H9 (cell line): ENCODE results near the gene HS3ST6. TPM values are rescaled to one million over a fixed set of nuclear protein-coding genes. Genes with fewer than 3 reads are reported as not detected.

Experiments used
- DNase-seq: peaks from one replicate; pipeline ENCODE4 v3.0.0-alpha.2; 2017
- H2AFZ ChIP-seq: one replicate; pipeline ENCODE4 v1.6.1; 2013; ENCODE audit warnings: mild to moderate bottlenecking, low read length, control low read depth, moderate library complexity
- H2AK5ac ChIP-seq: 2 replicates; pipeline ENCODE4 v1.6.1; 2013; ENCODE audit warnings: low read length, control low read depth, mixed read lengths; ENCODE audit not compliant: insufficient read length
- H2BK120ac ChIP-seq: one replicate; pipeline ENCODE4 v1.6.1; 2013; ENCODE audit warnings: low read depth, mild to moderate bottlenecking, low read length, control low read depth, inconsistent platforms; ENCODE audit not compliant: poor library complexity, severe bottlenecking
- H2BK12ac ChIP-seq: 2 replicates; pipeline ENCODE4 v1.6.1; 2013; ENCODE audit warnings: low read length, control low read depth, mixed read lengths, low read depth; ENCODE audit not compliant: insufficient read length
- H2BK15ac ChIP-seq: 2 replicates; pipeline ENCODE4 v1.6.1; 2013; ENCODE audit warnings: low read depth, low read length, control low read depth
- H2BK20ac ChIP-seq: one replicate; pipeline ENCODE4 v1.6.1; 2013; ENCODE audit warnings: low read depth, mild to moderate bottlenecking, low read length, control low read depth, inconsistent platforms; ENCODE audit not compliant: poor library complexity, severe bottlenecking
- H2BK5ac ChIP-seq: 2 replicates; pipeline ENCODE4 v1.6.1; 2013; ENCODE audit warnings: low read length, control low read depth, mixed read lengths; ENCODE audit not compliant: insufficient read length
- H3K14ac ChIP-seq: 2 replicates; pipeline ENCODE4 v1.6.1; 2013; ENCODE audit warnings: low read length, control low read depth; ENCODE audit not compliant: insufficient read depth
- H3K18ac ChIP-seq: 2 replicates; pipeline ENCODE4 v1.6.1; 2013; ENCODE audit warnings: low read depth, mild to moderate bottlenecking, mixed read lengths, low read length, control low read depth; ENCODE audit not compliant: insufficient read length
- H3K23ac ChIP-seq: 2 replicates; pipeline ENCODE4 v1.6.1; 2013; ENCODE audit warnings: low read length, control low read depth, mixed read lengths, low read depth; ENCODE audit not compliant: insufficient read length
- H3K23me2 ChIP-seq: 2 replicates; pipeline ENCODE4 v1.6.1; 2013; ENCODE audit warnings: low read depth, mild to moderate bottlenecking, mixed read lengths, low read length, control low read depth; ENCODE audit not compliant: insufficient read length, poor library complexity, severe bottlenecking
- H3K27ac ChIP-seq: 2 replicates; pipeline ENCODE4 v1.5.1; 2013; ENCODE audit warnings: low read length, control low read depth, mixed read lengths, low read depth; ENCODE audit not compliant: insufficient read length
- H3K27me3 ChIP-seq: 2 replicates; pipeline ENCODE4 v1.6.1; 2013; ENCODE audit warnings: low read length, control low read depth, inconsistent platforms; ENCODE audit not compliant: insufficient read depth
- H3K4ac ChIP-seq: 2 replicates; pipeline ENCODE4 v1.6.1; 2013; ENCODE audit warnings: low read depth, mild to moderate bottlenecking, control low read depth, inconsistent platforms, low read length, moderate library complexity
- H3K4me1 ChIP-seq: 2 replicates; pipeline ENCODE4 v1.6.1; 2013; ENCODE audit warnings: low read length, control low read depth, inconsistent platforms; ENCODE audit not compliant: insufficient read depth
- H3K4me2 ChIP-seq: 2 replicates; pipeline ENCODE4 v1.6.1; 2013; ENCODE audit warnings: low read length, control low read depth, mixed read lengths; ENCODE audit not compliant: insufficient read length, insufficient read depth
- H3K56ac ChIP-seq: 2 replicates; pipeline ENCODE4 v1.6.1; 2013; ENCODE audit warnings: low read depth, mild to moderate bottlenecking, mixed read lengths, low read length, control low read depth; ENCODE audit not compliant: insufficient read length
- H3K79me1 ChIP-seq: 2 replicates; pipeline ENCODE4 v1.6.1; 2013; ENCODE audit warnings: low read depth, mild to moderate bottlenecking, moderate library complexity, low read length, control low read depth, inconsistent platforms; ENCODE audit not compliant: insufficient read depth, poor library complexity, severe bottlenecking
- H3K79me2 ChIP-seq: 2 replicates; pipeline ENCODE4 v1.6.1; 2013; ENCODE audit warnings: low read length, control low read depth, inconsistent platforms; ENCODE audit not compliant: insufficient read depth
- H3K9ac ChIP-seq: 2 replicates; pipeline ENCODE4 v1.6.1; 2013; ENCODE audit warnings: low read length, control low read depth, mixed read lengths; ENCODE audit not compliant: insufficient read length; ENCODE audit errors: extremely low read depth
- H3K9me3 ChIP-seq: one replicate; pipeline ENCODE4 v1.6.1; 2013; ENCODE audit warnings: low read depth, low read length, inconsistent platforms; ENCODE audit not compliant: control insufficient read depth
- H3T11ph ChIP-seq: one replicate; pipeline ENCODE4 v1.6.1; 2013; ENCODE audit warnings: mild to moderate bottlenecking, low read length, control low read depth, inconsistent platforms
- H4K20me1 ChIP-seq: one replicate; pipeline ENCODE4 v1.6.1; 2013; ENCODE audit not compliant: control insufficient read depth, insufficient read length, insufficient read depth
- H4K5ac ChIP-seq: 2 replicates; pipeline ENCODE4 v1.6.1; 2013; ENCODE audit warnings: low read depth, mild to moderate bottlenecking, mixed read lengths, low read length, control low read depth; ENCODE audit not compliant: insufficient read length
- H4K8ac ChIP-seq: replicated peaks from 2 replicates; pipeline ENCODE4 v1.6.1; 2013; ENCODE audit warnings: low read length, control low read depth, mixed read lengths, low read depth; ENCODE audit not compliant: insufficient read length
- H4K91ac ChIP-seq: 2 replicates; pipeline ENCODE4 v1.6.1; 2013; ENCODE audit warnings: low read depth, mild to moderate bottlenecking, moderate library complexity, mixed read lengths, low read length, control low read depth; ENCODE audit not compliant: insufficient read length
- H3K27ac Mint-ChIP-seq, 3 experiments: 2 replicates in 2 of 3; 3 replicates in 1 of 3; pipeline ENCODE4 v1.8.0; 2020 to 2021; ENCODE audit warnings: mixed read lengths in 3 of 3, mild to moderate bottlenecking in 1 of 3, moderate library complexity in 1 of 3
- H3K27me3 Mint-ChIP-seq: 2 replicates; pipeline ENCODE4 v1.8.0; 2021; ENCODE audit warnings: low read depth, mild to moderate bottlenecking, moderate library complexity, mixed read lengths
- H3K36me3 Mint-ChIP-seq, 3 experiments: 2 replicates in 2 of 3; 3 replicates in 1 of 3; pipeline ENCODE4 v1.8.0; 2020 to 2021; ENCODE audit warnings: low read depth in 3 of 3, mixed read lengths in 3 of 3; ENCODE audit not compliant: insufficient read depth in 1 of 3
- H3K4me1 Mint-ChIP-seq, 2 experiments: 2 replicates each; pipeline ENCODE4 v1.8.0; 2020; ENCODE audit warnings: mixed read lengths in 2 of 2
- H3K4me3 Mint-ChIP-seq, 2 experiments: 2 replicates in 1 of 2; 3 replicates in 1 of 2; pipeline ENCODE4 v1.8.0; 2020 to 2021; ENCODE audit warnings: mild to moderate bottlenecking in 2 of 2, mixed read lengths in 2 of 2, moderate library complexity in 1 of 2
- H3K9me3 Mint-ChIP-seq, 2 experiments: 2 replicates in 1 of 2; 3 replicates in 1 of 2; pipeline ENCODE4 v1.8.0; 2020; ENCODE audit warnings: mild to moderate bottlenecking in 2 of 2, mixed read lengths in 2 of 2, moderate library complexity in 1 of 2
- WGBS: extraction: QIAGEN DNeasy Blood & Tissue Kit; methylation state at CpG from one replicate; pipeline ENCODE4 v1.1.7; 2013; ENCODE audit warnings: missing lambda C conversion rate, low lambda C conversion rate, mixed read lengths; ENCODE audit not compliant: insufficient read length; ENCODE audit errors: extremely low coverage; 5-methylcytosine and 5-hydroxymethylcytosine counted together
- total RNA-seq: library from RNA; stranded (reverse); gene quantifications from 2 replicates; pipeline ENCODE4 v1.2.1, GENCODE V29; 2021
- TF ChIP-seq, protein P1 (sequence below): fragments of 200-600 bp; sonication (generic); conservative IDR thresholded peaks from 3 replicates; pipeline ENCODE4 v1.8.0; 2021; ENCODE audit warnings: antibody characterized with exemption, mild to moderate bottlenecking

HS3ST6 gene
- total RNA-seq, 1 experiment from 2014 or later = not detected

DNA sequence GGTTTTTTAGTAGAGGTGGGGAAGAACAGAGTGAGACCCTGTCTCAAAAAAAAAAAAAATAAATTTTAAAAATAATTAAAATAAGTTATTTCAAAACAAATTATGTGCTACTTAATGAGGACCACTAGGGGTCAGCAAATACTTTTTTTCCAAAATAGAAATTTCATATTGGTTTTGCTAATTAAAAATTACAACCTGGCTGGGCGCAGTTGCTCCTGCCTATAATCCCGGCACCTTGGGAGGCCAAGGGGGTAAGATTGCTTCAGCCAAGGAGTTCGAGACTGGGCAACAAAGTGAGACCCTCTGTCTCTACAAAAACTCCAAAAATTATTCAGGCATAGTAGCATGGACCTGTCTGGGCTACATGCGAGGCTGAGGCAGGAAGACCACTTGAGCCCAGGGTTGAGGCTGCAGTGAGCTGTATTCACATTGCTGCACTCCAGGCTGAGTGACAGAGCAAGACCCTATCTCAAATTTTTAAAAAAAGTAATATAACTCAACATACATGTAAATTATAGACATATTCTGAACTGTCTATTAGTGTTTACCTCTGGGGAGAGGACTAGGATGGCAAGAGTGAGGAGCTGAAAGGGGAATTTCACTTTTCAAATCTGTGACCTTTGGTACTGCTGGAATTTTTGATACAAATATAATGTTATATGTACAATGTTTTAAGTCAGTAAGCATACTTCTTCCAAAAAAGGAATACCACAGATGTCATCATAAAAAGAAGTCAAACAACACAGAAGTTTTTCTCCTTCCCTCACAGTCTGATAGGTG, 54.3 kb downstream of the HS3ST6 start:
- Mint-ChIP-seq H3K36me3 (peaks cover 0 to 2% (median 0%) of the 10 kb centered on the region in 3 experiments; a peak in 1 of 7 replicates), H3K9me3 (no peaks in the 10 kb centered on the region), H3K4me3 (no peak overlapping the region), H3K4me1 (no peaks in the 10 kb centered on the region), H3K27me3 (peaks cover 46% of the 10 kb centered on the region), H3K27ac (no peak overlapping the region)
- Histone ChIP-seq H3K9ac (no peak overlapping the region), H4K5ac (no peak overlapping the region), H2BK5ac (no peak overlapping the region), H3K79me1 (no peaks in the 10 kb centered on the region), H2BK20ac (no peak overlapping the region), H3K23me2 (no peaks in the 10 kb centered on the region), H2BK120ac (no peak overlapping the region), H2BK15ac (no peak overlapping the region), H3K4me1 (no peaks in the 10 kb centered on the region), H3K79me2 (no peaks in the 10 kb centered on the region), H3K23ac (no peak overlapping the region), H3K9me3 (no peaks in the 10 kb centered on the region), H3K27ac (no peak overlapping the region), H2AFZ (no peak overlapping the region), H4K8ac (no peak overlapping the region), H2BK12ac (no peak overlapping the region), H3K27me3 (no peaks in the 10 kb centered on the region), H3K56ac (no peak overlapping the region), H3K4me2 (no peak overlapping the region), H3K4ac (no peak overlapping the region), H4K91ac (no peak overlapping the region), H3T11ph (no peak overlapping the region), H3K14ac (no peak overlapping the region), H2AK5ac (no peak overlapping the region), H4K20me1 (no peaks in the 10 kb centered on the region), H3K18ac (no peak overlapping the region)
- WGBS = no CpG with 5 or more reads among the region's 4 CpGs
- TF ChIP-seq, protein P1, sequence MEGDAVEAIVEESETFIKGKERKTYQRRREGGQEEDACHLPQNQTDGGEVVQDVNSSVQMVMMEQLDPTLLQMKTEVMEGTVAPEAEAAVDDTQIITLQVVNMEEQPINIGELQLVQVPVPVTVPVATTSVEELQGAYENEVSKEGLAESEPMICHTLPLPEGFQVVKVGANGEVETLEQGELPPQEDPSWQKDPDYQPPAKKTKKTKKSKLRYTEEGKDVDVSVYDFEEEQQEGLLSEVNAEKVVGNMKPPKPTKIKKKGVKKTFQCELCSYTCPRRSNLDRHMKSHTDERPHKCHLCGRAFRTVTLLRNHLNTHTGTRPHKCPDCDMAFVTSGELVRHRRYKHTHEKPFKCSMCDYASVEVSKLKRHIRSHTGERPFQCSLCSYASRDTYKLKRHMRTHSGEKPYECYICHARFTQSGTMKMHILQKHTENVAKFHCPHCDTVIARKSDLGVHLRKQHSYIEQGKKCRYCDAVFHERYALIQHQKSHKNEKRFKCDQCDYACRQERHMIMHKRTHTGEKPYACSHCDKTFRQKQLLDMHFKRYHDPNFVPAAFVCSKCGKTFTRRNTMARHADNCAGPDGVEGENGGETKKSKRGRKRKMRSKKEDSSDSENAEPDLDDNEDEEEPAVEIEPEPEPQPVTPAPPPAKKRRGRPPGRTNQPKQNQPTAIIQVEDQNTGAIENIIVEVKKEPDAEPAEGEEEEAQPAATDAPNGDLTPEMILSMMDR = peak; percentile 77
- DNase-seq = no peak
